ENCODE data around the gene CD47. TPM values are rescaled to one million over a fixed set of nuclear protein-coding genes. Genes with fewer than 3 reads are reported as not detected.
A peak's percentile ranks its signal among the peaks of the same experiment; 100 is the strongest.

CD47 gene
- total RNA-seq, 1 experiment from 2014 or later: 42.5 TPM

- ATAC-seq: no peak
- RAD21 ChIA-PET (ENCODE audit: low non-redundant PET in 1 of 2, low total read pairs in 2 of 2, uncharacterized antibody in 2 of 2, unreplicated experiment in 2 of 2): no interaction called here
- Histone ChIP-seq H3K9me2 (ENCODE audit: insufficient read depth) (no peaks in the 10 kb centered on the region), H3K27ac (ENCODE audit: low read depth, low read length) (no peak overlapping the region), H3K9me3 (ENCODE audit: control insufficient read depth in 1 of 2, insufficient read depth in 1 of 2, low read depth in 1 of 2, low read length in 2 of 2) (no peaks in the 10 kb centered on the region), H3K4me2 (ENCODE audit: low read length) (no peak overlapping the region), H4K20me1 (ENCODE audit: insufficient read depth) (no peaks in the 10 kb centered on the region), H3K36me3 (ENCODE audit: control insufficient read depth in 1 of 2, insufficient read depth in 2 of 2, low read length in 2 of 2) (no peaks in the 10 kb centered on the region), H3K79me2 (ENCODE audit: insufficient read depth, low read length) (no peaks in the 10 kb centered on the region), H3K27me3 (ENCODE audit: insufficient read depth, low read length) (no peaks in the 10 kb centered on the region), H3K9ac (ENCODE audit: low read length) (no peak overlapping the region), H3K4me3 (replicated peaks in 1 of 2; ENCODE audit: low read depth in 1 of 2, low read length in 2 of 2) (no peak overlapping the region), H2AFZ (ENCODE audit: low read depth, low read length, poor library complexity, severe bottlenecking) (peak overlapping the region; percentile 28), H3K4me1 (ENCODE audit: control insufficient read depth in 1 of 2, insufficient read depth in 2 of 2, low read length in 2 of 2) (peaks cover 0 to 45% of the 10 kb centered on the region in 2 experiments)
- POLR2A ChIA-PET: no interaction called here
- no peak for DNase-seq (ENCODE audit: low read depth, low spot score)
- intact Hi-C loops (cut with micrococcal nuclease): no loop called here
- CTCF ChIA-PET: no interaction called here
- no peak for TF ChIP-seq EZH2phosphoT487 (IDR thresholded peaks at IDR 0.05; ENCODE audit: borderline replicate concordance)
- no peak for TF ChIP-seq CEBPB (IDR thresholded peaks at IDR 0.05; ENCODE audit: low read depth)
- no peak for TF ChIP-seq POLR2AphosphoS5 (IDR thresholded peaks at IDR 0.05; ENCODE audit: low read depth, low read length)
- TF ChIP-seq REST (IDR thresholded peaks at IDR 0.05; ENCODE audit: low read depth): no peak
- TF ChIP-seq CTCF (IDR thresholded peaks at IDR 0.05 in 2 of 3, conservative IDR thresholded peaks at IDR 0.05 in 1 of 3; ENCODE audit: borderline replicate concordance in 1 of 3, insufficient read depth in 1 of 3, low read depth in 2 of 3, low read length in 2 of 3): no peak
- TF ChIP-seq EZH2 (IDR thresholded peaks at IDR 0.05): no peak
- no peak for TF ChIP-seq ZFX (IDR thresholded peaks at IDR 0.05)
- TF ChIP-seq POLR2A (IDR thresholded peaks at IDR 0.05; ENCODE audit: borderline replicate concordance, extremely low read depth, insufficient read depth, insufficient read length): no peak
- no peak for TF ChIP-seq YY1 (IDR thresholded peaks at IDR 0.05; ENCODE audit: extremely low read depth, insufficient replicate concordance, low read depth, low read length)
- no peak for TF ChIP-seq SIN3A (IDR thresholded peaks at IDR 0.05; ENCODE audit: low read depth)
- no peak for TF ChIP-seq TCF7L2 (IDR thresholded peaks at IDR 0.05; ENCODE audit: borderline replicate concordance, extremely low read depth, insufficient read depth, insufficient read length)
- TF ChIP-seq SRF (IDR thresholded peaks at IDR 0.05; ENCODE audit: low read depth): no peak
- no peak for TF ChIP-seq ATF3 (IDR thresholded peaks at IDR 0.05)
- TF ChIP-seq CBX3 (IDR thresholded peaks at IDR 0.05; ENCODE audit: low read depth): no peak
- TF ChIP-seq ZBTB33 (IDR thresholded peaks at IDR 0.05; ENCODE audit: extremely low read depth, insufficient replicate concordance, low read length): no peak
- no peak for TF ChIP-seq EGR1 (IDR thresholded peaks at IDR 0.05; ENCODE audit: low read depth)
- TF ChIP-seq MAX (IDR thresholded peaks at IDR 0.05): no peak
- TF ChIP-seq SP1 (IDR thresholded peaks at IDR 0.05; ENCODE audit: low read depth): no peak
- no peak for TF ChIP-seq ELF1 (IDR thresholded peaks at IDR 0.05; ENCODE audit: borderline replicate concordance, low read depth)
- no peak for TF ChIP-seq JUND (IDR thresholded peaks at IDR 0.05)
- BruUV-seq (replicated peaks): no TSS peak
Observed at GRCh38 chr3:108134555-108134880, 43.7 kb upstream of the CD47 start.
